ENCODE data around the gene APP. TPM values are rescaled to one million over a fixed set of nuclear protein-coding genes. Genes with fewer than 3 reads are reported as not detected.

The APP gene
- total and polyA plus RNA-seq, 8 donors, result 373 to 671 (median 580) TPM

DNA sequence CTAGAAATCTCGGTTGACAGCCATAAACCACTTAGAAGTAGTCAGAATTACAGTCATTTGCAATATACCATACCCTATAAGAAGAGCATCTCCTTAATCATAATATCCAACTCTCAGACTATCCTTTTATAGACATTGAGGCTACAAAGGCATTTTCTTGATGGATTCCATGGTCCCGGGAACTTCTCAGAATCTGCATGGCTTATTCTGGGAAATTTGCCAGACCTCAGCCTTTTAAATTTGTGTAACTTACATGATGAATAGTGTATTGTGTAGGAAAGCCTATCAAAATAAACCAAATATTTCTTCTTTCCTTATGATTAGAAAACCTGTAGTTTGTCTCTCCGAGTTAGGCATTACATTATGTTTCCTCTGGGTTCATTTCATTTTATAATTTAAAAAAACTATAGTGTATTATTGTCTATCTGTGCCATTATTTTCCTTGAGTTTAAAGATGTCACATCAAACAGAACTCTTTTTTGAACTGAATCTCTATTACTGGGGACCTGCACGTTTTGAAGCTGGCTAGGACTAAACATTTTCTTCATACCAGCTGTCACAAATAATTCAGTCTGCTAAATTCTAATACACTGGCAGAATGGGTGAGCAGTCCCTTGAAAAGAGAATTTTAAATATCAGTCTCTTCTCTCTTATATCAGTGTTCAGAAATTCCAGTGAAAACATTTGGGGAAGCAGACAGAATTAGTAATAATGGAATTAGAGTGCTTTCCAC is 332.9 kb downstream of the APP start:
- TF ChIP-seq, protein P1, sequence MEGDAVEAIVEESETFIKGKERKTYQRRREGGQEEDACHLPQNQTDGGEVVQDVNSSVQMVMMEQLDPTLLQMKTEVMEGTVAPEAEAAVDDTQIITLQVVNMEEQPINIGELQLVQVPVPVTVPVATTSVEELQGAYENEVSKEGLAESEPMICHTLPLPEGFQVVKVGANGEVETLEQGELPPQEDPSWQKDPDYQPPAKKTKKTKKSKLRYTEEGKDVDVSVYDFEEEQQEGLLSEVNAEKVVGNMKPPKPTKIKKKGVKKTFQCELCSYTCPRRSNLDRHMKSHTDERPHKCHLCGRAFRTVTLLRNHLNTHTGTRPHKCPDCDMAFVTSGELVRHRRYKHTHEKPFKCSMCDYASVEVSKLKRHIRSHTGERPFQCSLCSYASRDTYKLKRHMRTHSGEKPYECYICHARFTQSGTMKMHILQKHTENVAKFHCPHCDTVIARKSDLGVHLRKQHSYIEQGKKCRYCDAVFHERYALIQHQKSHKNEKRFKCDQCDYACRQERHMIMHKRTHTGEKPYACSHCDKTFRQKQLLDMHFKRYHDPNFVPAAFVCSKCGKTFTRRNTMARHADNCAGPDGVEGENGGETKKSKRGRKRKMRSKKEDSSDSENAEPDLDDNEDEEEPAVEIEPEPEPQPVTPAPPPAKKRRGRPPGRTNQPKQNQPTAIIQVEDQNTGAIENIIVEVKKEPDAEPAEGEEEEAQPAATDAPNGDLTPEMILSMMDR (IDR thresholded peaks at IDR 0.05), result no peak
- H3K27ac ChIP-seq, result no peak overlapping the region
- peaks cover 0 to 20% of the 10 kb centered on the region in 2 donors for H3K9me3 ChIP-seq
- intact Hi-C loops (cut with DNase I), result no loop called here
- no peak for ATAC-seq
- H3K4me3 ChIP-seq, result no peak overlapping the region
- no peaks in the 10 kb centered on the region for H3K4me1 ChIP-seq
- H3K36me3 ChIP-seq, result no peaks in the 10 kb centered on the region
- peak in 1 of 4 donors; percentile 11 for DNase-seq
- H3K27me3 ChIP-seq, result no peaks in the 10 kb centered on the region

GRCh38 chr21:25836396-25836795 is 334.2 kb downstream of the APP start:
- Histone ChIP-seq H3K27ac (no peak overlapping the region), H3K4me3 (no peak overlapping the region), H3K36me3 (no peaks in the 10 kb centered on the region), H3K27me3 (no peaks in the 10 kb centered on the region), H3K4me1 (no peaks in the 10 kb centered on the region), H3K9me3 (peaks cover 0 to 21% of the 10 kb centered on the region in 2 donors)
- DNase-seq (no peak), ATAC-seq (no peak)
- TF ChIP-seq, protein P1 (IDR thresholded peaks at IDR 0.05), result no peak
- intact Hi-C loops (cut with DNase I), result no loop called here

- DNase-seq (no peak), ATAC-seq (no peak)
- no peak overlapping the region for H3K4me3 ChIP-seq
- no peaks in the 10 kb centered on the region for H3K4me1 ChIP-seq
- peaks cover 0 to 14% of the 10 kb centered on the region in 2 donors for H3K9me3 ChIP-seq
- no peak overlapping the region for H3K27ac ChIP-seq
- no peaks in the 10 kb centered on the region for H3K36me3 ChIP-seq
- TF ChIP-seq, protein P1 (IDR thresholded peaks at IDR 0.05), result no peak
- no peaks in the 10 kb centered on the region for H3K27me3 ChIP-seq
- intact Hi-C loops (cut with DNase I), result no loop called here
Observed at GRCh38 chr21:25834381-25834780, 336.2 kb downstream of the APP start.

GRCh38 chr21:25831300-25831960 is 339.1 kb downstream of the APP start:
- Histone ChIP-seq H3K4me3 (no peak overlapping the region), H3K27ac (no peak overlapping the region), H3K36me3 (no peaks in the 10 kb centered on the region), H3K4me1 (no peaks in the 10 kb centered on the region), H3K27me3 (no peaks in the 10 kb centered on the region), H3K9me3 (peaks cover 0 to 14% of the 10 kb centered on the region in 2 donors)
- DNase-seq, result no peak
- TF ChIP-seq, protein P1 (IDR thresholded peaks at IDR 0.05), result no peak
- ATAC-seq, result no peak
- intact Hi-C loops (cut with DNase I), result no loop called here
